GM20000 (cell line): ENCODE measurements around the gene PNMA8C.
"Not testable (repeated sequence)": the region's sequence is repeated elsewhere in the genome, so short reads cannot be mapped to it uniquely, and the experiment has no call there.

Experiments
- DNase-seq: peaks from one replicate; pipeline ENCODE4 v3.0.0; 2012; ENCODE audit warnings: low spot score
- TF ChIP-seq, protein P1 (sequence below): IDR thresholded peaks from 2 replicates; pipeline ENCODE4 v1.5.1; 2012; ENCODE audit warnings: mild to moderate bottlenecking, control low read depth; ENCODE audit errors: extremely low read depth, missing control alignments

The PNMA8C gene

DNA sequence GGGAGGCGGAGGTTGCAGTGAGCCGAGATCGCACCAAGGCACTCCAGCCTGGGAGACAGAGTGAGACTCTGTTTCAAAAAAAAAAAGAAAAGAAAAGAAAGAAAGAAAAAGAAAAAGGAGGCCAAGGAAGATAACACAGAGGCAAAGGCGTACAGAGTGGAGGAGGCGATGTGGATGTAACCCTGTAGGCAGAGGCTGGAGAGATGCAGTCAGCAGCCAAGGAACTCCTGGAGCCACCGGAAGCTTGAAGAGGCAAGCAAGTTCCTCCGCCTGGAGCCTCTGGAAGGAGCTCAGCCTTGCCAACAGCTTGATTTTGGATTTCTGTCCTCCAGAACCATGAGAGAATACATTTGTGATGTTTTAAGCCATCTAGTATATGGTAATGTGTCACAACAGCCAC is 8.7 kb downstream of the PNMA8C start:
- TF ChIP-seq, protein P1, sequence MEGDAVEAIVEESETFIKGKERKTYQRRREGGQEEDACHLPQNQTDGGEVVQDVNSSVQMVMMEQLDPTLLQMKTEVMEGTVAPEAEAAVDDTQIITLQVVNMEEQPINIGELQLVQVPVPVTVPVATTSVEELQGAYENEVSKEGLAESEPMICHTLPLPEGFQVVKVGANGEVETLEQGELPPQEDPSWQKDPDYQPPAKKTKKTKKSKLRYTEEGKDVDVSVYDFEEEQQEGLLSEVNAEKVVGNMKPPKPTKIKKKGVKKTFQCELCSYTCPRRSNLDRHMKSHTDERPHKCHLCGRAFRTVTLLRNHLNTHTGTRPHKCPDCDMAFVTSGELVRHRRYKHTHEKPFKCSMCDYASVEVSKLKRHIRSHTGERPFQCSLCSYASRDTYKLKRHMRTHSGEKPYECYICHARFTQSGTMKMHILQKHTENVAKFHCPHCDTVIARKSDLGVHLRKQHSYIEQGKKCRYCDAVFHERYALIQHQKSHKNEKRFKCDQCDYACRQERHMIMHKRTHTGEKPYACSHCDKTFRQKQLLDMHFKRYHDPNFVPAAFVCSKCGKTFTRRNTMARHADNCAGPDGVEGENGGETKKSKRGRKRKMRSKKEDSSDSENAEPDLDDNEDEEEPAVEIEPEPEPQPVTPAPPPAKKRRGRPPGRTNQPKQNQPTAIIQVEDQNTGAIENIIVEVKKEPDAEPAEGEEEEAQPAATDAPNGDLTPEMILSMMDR: no peak
- no peak for DNase-seq

DNA sequence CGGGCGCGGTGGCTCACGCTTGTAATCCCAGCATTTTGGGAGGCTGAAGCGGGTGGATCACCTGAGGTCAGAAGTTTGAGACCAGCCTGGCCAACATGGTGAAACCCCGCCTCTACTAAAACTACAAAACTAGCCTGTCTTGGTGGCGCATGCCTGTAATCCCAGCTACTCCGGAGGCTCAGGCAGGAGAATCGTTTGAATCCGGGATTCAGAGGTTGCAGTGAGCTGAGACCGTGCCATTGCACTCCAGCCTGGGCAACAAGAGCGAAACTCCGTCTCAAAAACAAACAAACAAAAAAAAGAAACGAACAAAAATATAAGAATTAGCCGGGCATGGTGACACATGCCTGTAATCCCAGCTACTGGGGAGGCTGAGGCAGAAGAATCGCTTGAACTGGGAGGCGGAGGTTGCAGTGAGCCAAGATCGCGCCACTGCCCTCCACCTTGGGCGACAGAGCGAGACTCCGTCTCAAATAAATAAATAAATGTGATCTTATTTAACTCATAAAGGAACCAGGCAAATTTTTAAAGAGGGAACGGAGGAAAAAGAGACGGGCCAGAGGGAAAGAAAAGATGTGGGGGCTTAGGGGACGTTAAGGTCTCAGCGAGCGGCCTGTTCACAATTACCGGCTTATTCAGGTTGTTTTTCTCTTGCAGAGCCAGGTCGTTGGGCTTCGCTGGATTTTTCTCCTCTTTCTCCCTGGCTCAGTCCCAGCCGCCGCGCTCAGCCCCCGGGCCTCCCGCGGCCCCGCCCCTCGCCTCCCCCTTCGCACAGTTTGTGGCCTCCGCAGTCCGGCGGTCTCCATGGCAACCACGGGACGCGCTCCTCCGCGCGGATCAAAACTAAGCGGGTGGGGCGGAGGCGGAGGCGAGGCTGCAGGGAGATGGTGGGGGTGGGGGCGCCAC is 12.7 kb downstream of the PNMA8C start:
- DNase-seq: peak; percentile 64

DNA sequence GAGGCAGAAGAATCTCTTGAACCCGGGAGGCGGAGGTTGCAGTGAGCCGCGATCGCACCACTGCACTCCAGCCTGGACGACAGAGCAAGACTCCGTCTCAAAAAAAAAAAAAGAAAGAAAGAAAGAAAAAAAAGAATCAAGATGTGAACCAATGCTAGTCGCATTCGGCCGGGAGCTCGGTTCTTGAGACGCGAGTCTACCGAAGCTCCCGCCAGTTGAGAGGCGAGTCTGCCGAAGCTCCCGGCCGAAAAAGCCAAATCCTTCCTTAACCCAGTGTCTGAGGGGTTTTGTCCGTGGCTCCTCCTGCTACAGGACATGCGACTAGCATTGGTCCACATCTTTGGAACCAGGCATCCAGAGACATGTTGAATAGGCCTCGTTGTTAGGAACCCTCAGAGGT is 13.8 kb downstream of the PNMA8C start:
- DNase-seq: not testable (repeated sequence)

DNA sequence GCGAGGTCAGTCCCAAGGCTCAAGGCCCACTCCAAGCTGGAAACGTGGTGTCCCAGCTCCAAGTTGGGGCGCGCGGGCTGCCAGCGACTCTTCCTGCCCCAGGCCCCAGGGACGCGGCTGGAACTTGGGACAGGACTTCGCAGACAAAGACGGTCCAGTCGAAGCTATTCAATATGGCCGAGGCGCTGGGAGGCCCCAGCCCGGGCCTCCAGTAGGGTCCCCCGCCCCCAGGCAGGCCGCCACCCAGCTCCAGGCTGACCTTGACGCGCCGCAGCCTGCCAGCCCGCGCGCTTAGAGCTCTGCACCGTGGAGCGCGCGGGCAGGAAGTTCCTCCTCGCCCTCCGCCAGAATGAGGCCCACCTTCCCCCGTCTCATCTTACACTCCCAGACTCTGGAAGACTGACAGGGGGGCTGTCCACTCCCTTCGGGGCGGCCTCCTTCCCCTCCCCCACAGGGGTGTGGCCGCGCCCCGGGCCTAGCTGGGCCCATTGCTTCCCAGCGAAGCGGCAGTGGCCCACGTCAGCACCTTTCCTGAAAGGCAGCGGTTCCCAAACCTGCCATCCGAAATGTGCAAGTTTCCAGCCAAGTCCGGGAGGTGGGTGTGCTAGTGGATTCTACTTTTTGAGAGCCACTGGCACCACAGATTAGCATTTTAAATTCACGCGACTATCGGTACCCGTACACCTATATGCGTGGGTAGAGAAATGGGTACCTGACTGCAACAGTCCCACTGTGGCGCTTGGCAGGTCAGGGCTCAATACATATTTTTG is 15.3 kb downstream of the PNMA8C start, which contains the start of gene CCDC8:
Gene CCDC8, minus strand, starts transcription at position 303 of the 770 bp plus-strand sequence. CDS start 754 bp downstream, outside the sequence.
- TF ChIP-seq, protein P1: no peak
- no peak for DNase-seq

DNA sequence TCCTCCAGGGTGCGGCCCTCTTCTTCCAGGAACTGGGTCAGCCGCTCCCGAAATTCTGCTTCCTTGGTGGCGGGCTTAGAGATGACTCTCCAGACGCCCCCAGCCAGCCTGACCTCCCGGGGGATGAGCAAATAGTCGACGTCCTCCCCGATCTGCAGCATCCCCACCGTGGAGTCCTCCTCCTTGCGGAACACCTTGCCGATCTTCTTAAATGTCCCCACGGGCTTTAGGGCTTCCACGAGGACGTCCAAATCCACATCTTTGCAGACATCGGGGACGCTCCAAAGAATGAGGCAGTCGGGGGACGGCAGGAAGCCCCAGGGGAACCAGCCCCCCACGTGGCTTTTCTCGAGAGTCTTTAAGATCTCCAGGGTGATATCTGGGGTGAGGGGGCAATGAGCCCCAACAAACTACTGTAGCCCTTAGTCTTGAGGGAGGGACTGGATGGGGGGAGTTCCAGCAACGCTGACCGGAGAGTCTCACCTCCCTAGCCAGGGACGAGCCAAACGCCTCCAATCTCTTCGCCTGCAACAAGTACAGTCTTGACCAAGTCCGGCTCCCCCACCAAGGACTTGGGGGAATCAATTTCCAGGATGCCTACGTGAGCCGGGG is 16.0 kb downstream of the PNMA8C start:
- TF ChIP-seq, protein P1: no peak
- no peak for DNase-seq

DNA sequence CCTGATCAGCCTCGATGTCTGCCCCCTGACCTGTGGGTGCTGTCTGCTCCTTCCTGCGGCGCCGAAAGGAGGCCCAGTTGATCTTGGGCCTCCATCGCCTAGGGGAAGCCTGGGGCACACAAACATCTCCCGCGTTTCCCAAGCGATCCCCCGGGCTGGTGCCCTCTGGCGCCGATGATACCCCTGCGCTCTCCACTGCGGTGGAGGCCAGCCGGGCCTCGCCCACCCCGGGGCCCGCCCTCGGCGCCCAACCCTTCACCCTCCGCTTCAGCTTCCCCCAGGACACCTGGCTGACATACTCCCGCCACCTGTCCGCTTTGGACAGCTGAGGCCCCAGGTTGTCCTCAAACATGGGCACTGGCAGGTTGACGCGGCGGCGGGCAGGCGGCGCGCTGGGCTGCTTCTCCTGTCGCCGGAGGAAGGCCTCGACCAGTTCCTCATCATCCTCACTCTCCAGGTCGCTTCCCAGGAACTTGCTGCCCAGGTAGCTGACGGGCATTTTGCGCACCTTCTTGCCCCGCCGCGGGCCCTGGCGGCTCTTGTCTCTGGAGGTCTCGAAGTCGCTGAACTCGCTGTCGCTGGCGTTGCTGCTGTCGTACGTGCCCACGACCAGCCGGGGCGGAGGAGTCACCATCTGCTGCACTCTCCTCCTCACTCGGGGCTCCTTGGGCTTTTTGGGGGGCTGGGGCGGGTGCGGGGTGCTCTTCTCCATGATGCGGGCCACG is 16.6 kb downstream of the PNMA8C start:
- TF ChIP-seq, protein P1: no peak
- DNase-seq: no peak

DNA sequence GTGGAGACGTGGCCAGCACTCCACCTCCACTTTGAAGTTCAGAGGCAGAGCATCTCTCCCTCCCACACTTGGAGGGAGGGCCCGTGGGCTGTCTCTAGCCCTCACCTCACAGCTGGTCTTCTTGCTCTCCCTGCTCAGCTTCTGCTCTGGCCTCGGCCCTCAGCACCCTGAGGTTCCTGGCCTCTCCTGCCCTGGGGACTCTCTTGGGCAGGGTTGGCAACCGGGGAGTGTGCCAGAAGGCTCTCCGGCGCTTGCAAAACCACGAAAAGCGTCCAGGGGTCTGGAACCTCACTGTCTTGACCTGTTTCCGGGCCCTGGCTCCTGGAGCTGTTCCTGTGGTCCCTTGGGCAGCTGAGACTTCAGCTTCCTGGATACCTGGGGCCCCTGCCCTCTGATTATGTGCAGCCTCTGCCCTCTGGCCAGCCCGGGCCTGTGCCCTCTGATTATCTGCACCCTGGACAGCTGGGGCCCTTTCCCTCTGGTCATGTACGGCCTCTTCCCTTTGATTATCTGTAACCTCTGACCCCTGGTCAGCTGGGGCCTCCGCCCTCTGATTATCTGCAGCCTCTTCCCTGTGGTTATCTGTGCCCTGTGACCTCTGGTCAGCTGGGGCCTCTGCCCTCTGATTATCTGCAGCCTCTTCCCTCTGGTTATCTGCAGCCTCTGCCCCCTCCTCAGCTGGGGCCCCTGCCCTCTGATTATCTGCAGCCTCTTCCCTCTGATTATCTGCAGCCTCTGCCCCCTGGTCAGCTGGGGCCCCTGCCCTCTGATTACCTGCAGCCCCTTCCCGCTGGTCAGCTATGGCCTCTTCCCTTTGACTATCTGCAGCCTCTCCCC is 17.4 kb downstream of the PNMA8C start:
- TF ChIP-seq, protein P1: no peak
- DNase-seq: no peak
